B cell (primary cell): ENCODE data around the gene NKIRAS2. TPM values are rescaled to one million over a fixed set of nuclear protein-coding genes. Genes with fewer than 3 reads are reported as not detected.
A peak's percentile ranks its signal among the peaks of the same experiment; 100 is the strongest.

Experiments used
- ATAC-seq: fragments of 200-7000 bp; cut with Tn5 transposase; one replicate; pipeline ENCODE4 v1.10.0; 2021; ENCODE audit warnings: low read depth, mild to moderate bottlenecking, moderate number of reproducible peaks, moderate library complexity
- CTCF ChIA-PET: fragments of 350-600 bp; sonication (Branson Sonifier 250); formaldehyde crosslinking; loops from one replicate; lab custom pipeline; 2021; ENCODE audit warnings: antibody characterized with exemption, inconsistent platforms; lab: Charles Lee
- POLR2A ChIA-PET: fragments of 350-600 bp; sonication (Branson Sonifier 250); formaldehyde crosslinking; loops from one replicate; lab custom pipeline; 2021; ENCODE audit warnings: antibody characterized with exemption; lab: Charles Lee
- DNase-seq: peaks from one replicate; pipeline ENCODE4 v3.0.0; 2013
- H2AFZ ChIP-seq: 2 replicates; pipeline ENCODE4 v1.6.1; 2012; ENCODE audit warnings: mild to moderate bottlenecking, low read depth, low read length; ENCODE audit not compliant: insufficient read depth, poor library complexity, severe bottlenecking
- H3K27ac ChIP-seq, 2 donors: 1 replicate in 1 of 2; 2 replicates in 1 of 2; pipeline ENCODE4 v1.5.1; 2012 to 2013; ENCODE audit warnings: low read length in 2 of 2, mild to moderate bottlenecking in 2 of 2, moderate library complexity in 1 of 2
- H3K27me3 ChIP-seq, 4 experiments: fragments of 200-600 bp in 1 of 4; sonication (generic) in 1 of 4; replicated peaks in 1 of 4; 1 replicate in 2 of 4; 2 replicates in 2 of 4; pipeline versions ENCODE4 v1.6.1 to v1.7.0; 2013 to 2016; ENCODE audit warnings: low read length in 3 of 4, mild to moderate bottlenecking in 2 of 4, mixed read lengths in 1 of 4, moderate library complexity in 1 of 4; ENCODE audit not compliant: insufficient read depth in 4 of 4, control insufficient read depth in 3 of 4; ENCODE audit errors: control extremely low read depth in 1 of 4
- H3K36me3 ChIP-seq, 2 experiments: replicated peaks in 1 of 2; 1 replicate in 1 of 2; 2 replicates in 1 of 2; pipeline versions ENCODE4 v1.6.1 to v1.7.1; 2013; ENCODE audit warnings: low read length in 1 of 2; ENCODE audit not compliant: insufficient read depth in 2 of 2, control insufficient read depth in 1 of 2; ENCODE audit errors: control extremely low read depth in 1 of 2, extremely low read depth in 1 of 2
- H3K4me1 ChIP-seq, 2 donors: fragments of 200-600 bp in 1 of 2; sonication (generic) in 1 of 2; 1 replicate in 1 of 2; 2 replicates in 1 of 2; pipeline versions ENCODE4 v1.5.1 to v1.6.1; 2013 to 2017; ENCODE audit warnings: low read length in 2 of 2; ENCODE audit not compliant: control insufficient read depth in 2 of 2, insufficient read depth in 2 of 2
- H3K4me2 ChIP-seq: replicated peaks from 2 replicates; pipeline ENCODE3; 2012; ENCODE audit warnings: mild to moderate bottlenecking, low read depth, low read length; ENCODE audit not compliant: poor library complexity, severe bottlenecking
- H3K4me3 ChIP-seq, 5 experiments: fragments of 200-600 bp in 1 of 5; sonication (generic) in 1 of 5; 1 replicate in 3 of 5; 2 replicates in 2 of 5; pipeline versions ENCODE4 v1.5.1 to v1.7.0; 2011 to 2016; ENCODE audit warnings: low read length in 4 of 5, mild to moderate bottlenecking in 4 of 5, low read depth in 2 of 5, control low read depth in 1 of 5, moderate library complexity in 1 of 5; ENCODE audit not compliant: insufficient read depth in 1 of 5; ENCODE audit errors: control extremely low read depth in 1 of 5, extremely low read depth in 1 of 5
- H3K79me2 ChIP-seq: fragments of 200-600 bp; sonication (generic); one replicate; pipeline ENCODE4 v1.6.0; 2016; ENCODE audit warnings: low read length; ENCODE audit not compliant: control insufficient read depth, insufficient read depth
- H3K9ac ChIP-seq: fragments of 200-600 bp; sonication (generic); 2 replicates; pipeline ENCODE4 v1.6.1; 2017; ENCODE audit warnings: mild to moderate bottlenecking, low read length, moderate library complexity
- H3K9me3 ChIP-seq, 3 donors: one replicate each; pipeline versions ENCODE4 v1.6.1 to v1.7.1; 2013; ENCODE audit warnings: low read length in 2 of 3; ENCODE audit not compliant: control insufficient read depth in 2 of 3, insufficient read depth in 1 of 3; ENCODE audit errors: control extremely low read depth in 1 of 3
- H4K20me1 ChIP-seq: 2 replicates; pipeline ENCODE4 v1.6.0; 2012; ENCODE audit warnings: mild to moderate bottlenecking, low read length; ENCODE audit not compliant: insufficient read depth, control insufficient read depth, poor library complexity, severe bottlenecking
- H3K27ac Mint-ChIP-seq: one replicate; pipeline ENCODE4 v1.8.0; 2021; ENCODE audit warnings: mixed read lengths
- H3K27me3 Mint-ChIP-seq: one replicate; pipeline ENCODE4 v1.8.0; 2021; ENCODE audit warnings: mixed read lengths
- H3K4me1 Mint-ChIP-seq: one replicate; pipeline ENCODE4 v1.8.0; 2021; ENCODE audit warnings: mixed read lengths
- H3K4me3 Mint-ChIP-seq: one replicate; pipeline ENCODE4 v1.8.0; 2021; ENCODE audit warnings: mixed read lengths
- H3K9me3 Mint-ChIP-seq: one replicate; pipeline ENCODE4 v1.8.0; 2022; ENCODE audit warnings: mixed read lengths; ENCODE audit not compliant: insufficient read depth
- CTCF ChIP-seq: fragments of 200-600 bp; IDR thresholded peaks from one replicate; pipeline ENCODE4 v1.8.0; 2022; ENCODE audit warnings: antibody characterized with exemption, mild to moderate bottlenecking
- EZH2 ChIP-seq: IDR thresholded peaks from 2 replicates; pipeline ENCODE4 v1.6.1; 2012; ENCODE audit warnings: borderline replicate concordance, low read depth, mild to moderate bottlenecking, moderate library complexity, low read length; ENCODE audit not compliant: insufficient read depth, poor library complexity, severe bottlenecking
- WGBS: methylation state at CpG from one replicate; pipeline ENCODE4 v1.1.5; 2013; ENCODE audit warnings: missing lambda C conversion rate; ENCODE audit not compliant: insufficient coverage; 5-methylcytosine and 5-hydroxymethylcytosine counted together
- intact Hi-C: fragments of 100-400 bp; cut with micrococcal nuclease; formaldehyde crosslinking; loops from one replicate; pipeline ENCODE4 v1.10.0; 2022
- polyA plus RNA-seq: library from polyadenylated mRNA; depleted of rRNA; stranded (reverse); fragments of >200 nt; gene quantifications from 2 replicates; pipeline ENCODE4 v1.2.3, GENCODE V29; 2012
- total RNA-seq, 2 donors: library from RNA; stranded (reverse); fragments of 120-200 nt in 1 of 2; gene quantifications; 1 replicate in 1 of 2; 2 replicates in 1 of 2; pipeline versions ENCODE4 v1.2.3 to v1.2.4, GENCODE V29; 2013 to 2022

Gene NKIRAS2
- total and polyA plus RNA-seq, 2 donors (not counting 1 experiment from before 2014, with no cell fraction given): 22.0 to 29.2 TPM

GRCh38 chr17:42050393-42051012, 30.6 kb downstream of the NKIRAS2 start, which contains the start of gene C17orf113:
Gene C17orf113, minus strand, starts transcription at chr17:42050601. Its CDS starts 7,225 bp downstream, at chr17:42043376.
- no peaks in the 10 kb centered on the region for H4K20me1 ChIP-seq
- CTCF ChIA-PET: interaction anchor here (0.6 to 1.5 kb wide), 5 partner anchors 20 to 132 kb away, joined by 3 to 5 read pairs (median 3); partner anchors contain the start of genes ACLY and NKIRAS2
- POLR2A ChIA-PET: no interaction called here
- no peaks in the 10 kb centered on the region for H3K36me3 ChIP-seq
- peaks cover 7 to 12% of the 10 kb centered on the region in 2 donors for H3K4me1 ChIP-seq
- peaks cover 0 to 13% (median 3%) of the 10 kb centered on the region in 4 experiments for H3K27me3 ChIP-seq
- Mint-ChIP-seq H3K9me3 (no peaks in the 10 kb centered on the region), H3K4me3 (peak within 1 kb of the TSS; percentile 89), H3K4me1 (peaks cover 9% of the 10 kb centered on the region), H3K27ac (peak within 1 kb of the TSS; percentile 37), H3K27me3 (peaks cover 40% of the 10 kb centered on the region)
- peaks cover 0 to under 1% (median 0%) of the 10 kb centered on the region in 3 donors for H3K9me3 ChIP-seq
- ATAC-seq (peak; percentile 81), DNase-seq (peak; percentile 73)
- 2% methylated on average over 65 of the region's 65 CpGs for WGBS
- intact Hi-C loops: no loop called here
- peak within 1 kb of the TSS; percentile 95 for H3K4me2 ChIP-seq
- no peaks in the 10 kb centered on the region for H3K79me2 ChIP-seq
- H3K4me3 ChIP-seq: peak within 1 kb of the TSS in 4 of 5 experiments; percentile 35 to 62 (median 56)
- H2AFZ ChIP-seq: peak within 1 kb of the TSS; percentile 96
- no peak within 1 kb of the TSS for H3K27ac ChIP-seq
- TF ChIP-seq EZH2: no peak
- TF ChIP-seq CTCF: peak; percentile 59
- H3K9ac ChIP-seq: peak within 1 kb of the TSS; percentile 58

GRCh38 chr17:42051013-42051400, 31.1 kb downstream of the NKIRAS2 start:
- H3K79me2 ChIP-seq: no peaks in the 10 kb centered on the region
- DNase-seq (no peak), ATAC-seq (no peak)
- H3K27me3 ChIP-seq: peaks cover 0 to 14% (median 3%) of the 10 kb centered on the region in 4 experiments
- H3K4me2 ChIP-seq: peak overlapping the region; percentile 95
- H3K27ac ChIP-seq: no peak overlapping the region
- no peaks in the 10 kb centered on the region for H3K36me3 ChIP-seq
- peaks cover 7 to 12% of the 10 kb centered on the region in 2 donors for H3K4me1 ChIP-seq
- H3K9me3 ChIP-seq: peaks cover 0 to 6% (median 0%) of the 10 kb centered on the region in 3 donors
- H2AFZ ChIP-seq: peak overlapping the region; percentile 96
- no peak for TF ChIP-seq CTCF
- no peak for TF ChIP-seq EZH2
- H3K4me1 Mint-ChIP-seq: peaks cover 9% of the 10 kb centered on the region
- H3K27me3 Mint-ChIP-seq: peaks cover 40% of the 10 kb centered on the region
- H4K20me1 ChIP-seq: no peaks in the 10 kb centered on the region
- peak overlapping the region; percentile 89 for H3K4me3 Mint-ChIP-seq
- H3K9ac ChIP-seq: peak overlapping the region; percentile 34
- 83% methylated on average over 8 of the region's 8 CpGs for WGBS
- intact Hi-C loops: no loop called here
- CTCF ChIA-PET: interaction anchor here (0.8 to 1.5 kb wide), 6 partner anchors 14 to 133 kb away, joined by 3 to 5 read pairs (median 3); partner anchors contain the start of gene ACLY
- POLR2A ChIA-PET: no interaction called here
- no peaks in the 10 kb centered on the region for H3K9me3 Mint-ChIP-seq
- H3K4me3 ChIP-seq: peak overlapping the region in 3 of 5 experiments; percentile 50 to 62 (median 61)
- peak overlapping the region; percentile 15 for H3K27ac Mint-ChIP-seq
